Measurements from ENCODE around the gene HUWE1. TPM values are rescaled to one million over a fixed set of nuclear protein-coding genes. Genes with fewer than 3 reads are reported as not detected.

HUWE1 gene
- total and polyA plus RNA-seq, 2 donors (not counting 1 experiment from before 2014, with no cell fraction given), result 52.8 to 146 TPM

DNA sequence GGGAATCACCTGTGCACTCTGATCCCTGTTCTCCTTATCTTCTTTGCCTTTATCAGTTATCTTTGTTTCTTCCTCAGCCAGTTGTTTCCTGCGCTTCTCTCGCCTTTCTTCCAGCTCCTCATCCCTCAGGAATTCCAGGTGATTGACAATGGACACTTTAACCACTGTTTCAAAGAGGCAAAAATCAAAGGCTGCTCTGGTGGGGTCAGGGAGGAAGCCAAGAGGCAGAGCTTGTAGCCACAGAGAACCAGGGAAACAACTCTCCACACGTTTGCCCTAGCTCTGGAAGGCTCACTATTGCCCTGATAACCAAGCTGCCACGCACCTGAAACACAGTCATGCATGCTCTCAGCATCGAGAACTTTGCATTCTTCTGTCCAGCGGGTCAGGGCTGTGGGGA is 127.9 kb downstream of the HUWE1 start:
- peaks cover 13% of the 10 kb centered on the region for H3K36me3 ChIP-seq (ENCODE audit: control insufficient read depth, insufficient read depth, low read length)
- H3K79me2 ChIP-seq (ENCODE audit: control insufficient read depth, insufficient read depth, low read length), result no peaks in the 10 kb centered on the region
- no peaks in the 10 kb centered on the region for H3K9me3 ChIP-seq (ENCODE audit: control insufficient read depth, insufficient read depth, low read depth, low read length)
- no peaks in the 10 kb centered on the region for H3K27me3 ChIP-seq (ENCODE audit: control insufficient read depth, insufficient read depth, low read length)
- H3K27ac ChIP-seq (ENCODE audit: insufficient read depth, low read length), result no peak overlapping the region
- H4K20me1 ChIP-seq (ENCODE audit: control insufficient read depth, extremely low read depth, insufficient read depth, low read length), result no peaks in the 10 kb centered on the region
- TF ChIP-seq, protein P1, sequence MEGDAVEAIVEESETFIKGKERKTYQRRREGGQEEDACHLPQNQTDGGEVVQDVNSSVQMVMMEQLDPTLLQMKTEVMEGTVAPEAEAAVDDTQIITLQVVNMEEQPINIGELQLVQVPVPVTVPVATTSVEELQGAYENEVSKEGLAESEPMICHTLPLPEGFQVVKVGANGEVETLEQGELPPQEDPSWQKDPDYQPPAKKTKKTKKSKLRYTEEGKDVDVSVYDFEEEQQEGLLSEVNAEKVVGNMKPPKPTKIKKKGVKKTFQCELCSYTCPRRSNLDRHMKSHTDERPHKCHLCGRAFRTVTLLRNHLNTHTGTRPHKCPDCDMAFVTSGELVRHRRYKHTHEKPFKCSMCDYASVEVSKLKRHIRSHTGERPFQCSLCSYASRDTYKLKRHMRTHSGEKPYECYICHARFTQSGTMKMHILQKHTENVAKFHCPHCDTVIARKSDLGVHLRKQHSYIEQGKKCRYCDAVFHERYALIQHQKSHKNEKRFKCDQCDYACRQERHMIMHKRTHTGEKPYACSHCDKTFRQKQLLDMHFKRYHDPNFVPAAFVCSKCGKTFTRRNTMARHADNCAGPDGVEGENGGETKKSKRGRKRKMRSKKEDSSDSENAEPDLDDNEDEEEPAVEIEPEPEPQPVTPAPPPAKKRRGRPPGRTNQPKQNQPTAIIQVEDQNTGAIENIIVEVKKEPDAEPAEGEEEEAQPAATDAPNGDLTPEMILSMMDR (conservative IDR thresholded peaks at IDR 0.05 in 1 of 2, IDR thresholded peaks at IDR 0.05 in 1 of 2; ENCODE audit: low read depth in 1 of 2, low read length in 2 of 2), result no peak
- TF ChIP-seq EZH2 (IDR thresholded peaks at IDR 0.05; ENCODE audit: low read length, missing control alignments), result no peak
- DNase-seq (ENCODE audit: low read depth in 2 of 2), result no peak
- H3K4me1 ChIP-seq (ENCODE audit: control insufficient read depth, extremely low read depth, insufficient read depth, low read length), result no peaks in the 10 kb centered on the region
- no peak overlapping the region for H3K9ac ChIP-seq (ENCODE audit: insufficient read depth, low read length)
- H3K4me3 ChIP-seq (replicated peaks in 1 of 4; ENCODE audit: control extremely low read depth in 1 of 4, insufficient read depth in 1 of 4, low read depth in 3 of 4, low read length in 4 of 4), result no peak overlapping the region
- no peak overlapping the region for H2AFZ ChIP-seq (ENCODE audit: low read length)
- no peak overlapping the region for H3K4me2 ChIP-seq (ENCODE audit: extremely low read depth, insufficient read depth, low read length)

DNA sequence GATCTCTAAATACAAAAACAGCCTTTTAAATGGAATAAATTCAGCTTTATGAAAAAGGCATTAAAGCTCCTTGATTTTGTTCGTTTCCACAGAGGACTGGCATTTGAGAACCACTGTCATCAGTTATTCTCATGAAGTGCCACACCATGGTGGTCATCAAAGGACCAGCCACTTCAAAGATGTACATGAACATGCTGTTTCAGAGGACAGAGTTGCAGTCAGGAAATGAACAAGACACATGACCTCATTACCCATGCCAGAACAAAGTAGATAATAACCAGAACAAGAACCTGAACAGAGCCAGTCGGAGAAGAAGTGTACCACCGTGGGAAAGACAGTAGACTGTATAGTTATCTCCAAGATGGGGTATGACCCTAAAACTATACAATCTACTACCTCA is 129.7 kb downstream of the HUWE1 start:
- no peaks in the 10 kb centered on the region for H3K9me3 ChIP-seq (ENCODE audit: control insufficient read depth, insufficient read depth, low read depth, low read length)

DNA sequence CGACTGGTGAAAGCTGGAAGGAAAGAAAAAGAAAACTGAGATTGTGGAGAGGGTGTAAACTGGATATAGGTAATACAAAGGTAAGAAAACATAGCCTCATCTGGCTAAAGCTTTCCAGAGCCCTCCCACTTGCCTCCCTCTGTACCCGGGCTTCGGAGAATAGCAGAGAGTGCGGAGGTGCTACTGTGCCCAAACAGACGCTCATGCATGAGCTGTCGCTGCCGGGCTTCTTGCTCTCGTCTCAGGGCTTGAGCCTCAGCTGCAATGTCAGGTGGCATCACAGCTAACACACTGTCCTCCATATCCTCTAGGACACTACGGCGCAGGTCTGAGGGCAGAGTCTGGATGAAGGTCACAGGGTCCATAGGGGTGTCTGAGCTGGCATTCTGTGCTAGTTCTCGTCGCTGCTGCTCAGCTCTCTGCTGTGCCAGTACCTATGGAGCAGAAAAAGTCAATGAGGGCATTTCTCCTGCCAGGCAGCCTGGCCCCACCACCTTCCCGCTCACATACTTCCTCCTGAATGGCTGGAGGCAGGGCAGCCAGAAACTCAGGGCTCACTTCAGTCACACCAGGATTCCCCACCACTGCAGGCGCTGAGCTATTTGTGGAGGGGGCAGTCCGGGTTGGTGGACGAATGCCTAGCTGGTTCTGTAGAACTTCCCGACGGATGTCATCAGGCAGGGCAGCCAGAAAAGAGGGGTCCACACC is 135.6 kb downstream of the HUWE1 start:
- Histone ChIP-seq H3K4me3 (replicated peaks in 1 of 4; ENCODE audit: control extremely low read depth in 1 of 4, insufficient read depth in 1 of 4, low read depth in 3 of 4, low read length in 4 of 4) (no peak overlapping the region), H3K9ac (ENCODE audit: insufficient read depth, low read length) (no peak overlapping the region), H2AFZ (ENCODE audit: low read length) (no peak overlapping the region), H3K79me2 (ENCODE audit: control insufficient read depth, insufficient read depth, low read length) (no peaks in the 10 kb centered on the region), H3K4me2 (ENCODE audit: extremely low read depth, insufficient read depth, low read length) (no peak overlapping the region), H4K20me1 (ENCODE audit: control insufficient read depth, extremely low read depth, insufficient read depth, low read length) (no peaks in the 10 kb centered on the region), H3K27me3 (ENCODE audit: control insufficient read depth, insufficient read depth, low read length) (no peaks in the 10 kb centered on the region), H3K4me1 (ENCODE audit: control insufficient read depth, extremely low read depth, insufficient read depth, low read length) (no peaks in the 10 kb centered on the region), H3K27ac (ENCODE audit: insufficient read depth, low read length) (no peak overlapping the region), H3K9me3 (ENCODE audit: control insufficient read depth, insufficient read depth, low read depth, low read length) (no peaks in the 10 kb centered on the region), H3K36me3 (ENCODE audit: control insufficient read depth, insufficient read depth, low read length) (peaks cover 6% of the 10 kb centered on the region)
- no peak for DNase-seq (ENCODE audit: low read depth in 2 of 2)
- TF ChIP-seq EZH2 (IDR thresholded peaks at IDR 0.05; ENCODE audit: low read length, missing control alignments), result no peak
- TF ChIP-seq, protein P1 (conservative IDR thresholded peaks at IDR 0.05 in 1 of 2, IDR thresholded peaks at IDR 0.05 in 1 of 2; ENCODE audit: low read depth in 1 of 2, low read length in 2 of 2), result no peak

More for the DNA sequence above, 129.7 kb downstream of the HUWE1 start:
- no peak overlapping the region for H3K4me2 ChIP-seq (ENCODE audit: extremely low read depth, insufficient read depth, low read length)
- H3K4me3 ChIP-seq (replicated peaks in 1 of 4; ENCODE audit: control extremely low read depth in 1 of 4, insufficient read depth in 1 of 4, low read depth in 3 of 4, low read length in 4 of 4), result no peak overlapping the region
- no peaks in the 10 kb centered on the region for H3K27me3 ChIP-seq (ENCODE audit: control insufficient read depth, insufficient read depth, low read length)
- no peak overlapping the region for H3K27ac ChIP-seq (ENCODE audit: insufficient read depth, low read length)
- no peaks in the 10 kb centered on the region for H4K20me1 ChIP-seq (ENCODE audit: control insufficient read depth, extremely low read depth, insufficient read depth, low read length)
- H3K4me1 ChIP-seq (ENCODE audit: control insufficient read depth, extremely low read depth, insufficient read depth, low read length), result no peaks in the 10 kb centered on the region
- no peak for DNase-seq (ENCODE audit: low read depth in 2 of 2)
- H3K36me3 ChIP-seq (ENCODE audit: control insufficient read depth, insufficient read depth, low read length), result peaks cover 11% of the 10 kb centered on the region
- no peak overlapping the region for H2AFZ ChIP-seq (ENCODE audit: low read length)
- no peak overlapping the region for H3K9ac ChIP-seq (ENCODE audit: insufficient read depth, low read length)
- H3K79me2 ChIP-seq (ENCODE audit: control insufficient read depth, insufficient read depth, low read length), result no peaks in the 10 kb centered on the region
- TF ChIP-seq EZH2 (IDR thresholded peaks at IDR 0.05; ENCODE audit: low read length, missing control alignments), result no peak
- TF ChIP-seq, protein P1 (conservative IDR thresholded peaks at IDR 0.05 in 1 of 2, IDR thresholded peaks at IDR 0.05 in 1 of 2; ENCODE audit: low read depth in 1 of 2, low read length in 2 of 2), result no peak

Data from fibroblast of lung (primary cell).